Epithelial cell of esophagus (primary cell): ENCODE measurements around the gene GLB1L3.
A peak's percentile ranks its signal among the peaks of the same experiment; 100 is the strongest.

Experiments used
- DNase-seq: peaks from one replicate; pipeline ENCODE4 v3.0.0; 2010; ENCODE audit warnings: low read depth
- H3K4me3 ChIP-seq: 2 replicates; pipeline ENCODE4 v1.5.1; 2011; ENCODE audit warnings: mild to moderate bottlenecking, low read length, control low read depth
- TF ChIP-seq, protein P1 (sequence below): IDR thresholded peaks from 2 replicates; pipeline ENCODE4 v1.5.1; 2011; ENCODE audit warnings: low read depth, mild to moderate bottlenecking, low read length, control low read depth, inconsistent platforms; ENCODE audit not compliant: insufficient read depth; ENCODE audit errors: missing control alignments

Gene GLB1L3

GRCh38 chr11:134240592-134240991 is 35.6 kb upstream of the GLB1L3 start:
- DNase-seq, result no peak
- H3K4me3 ChIP-seq, result no peak overlapping the region
- TF ChIP-seq, protein P1, sequence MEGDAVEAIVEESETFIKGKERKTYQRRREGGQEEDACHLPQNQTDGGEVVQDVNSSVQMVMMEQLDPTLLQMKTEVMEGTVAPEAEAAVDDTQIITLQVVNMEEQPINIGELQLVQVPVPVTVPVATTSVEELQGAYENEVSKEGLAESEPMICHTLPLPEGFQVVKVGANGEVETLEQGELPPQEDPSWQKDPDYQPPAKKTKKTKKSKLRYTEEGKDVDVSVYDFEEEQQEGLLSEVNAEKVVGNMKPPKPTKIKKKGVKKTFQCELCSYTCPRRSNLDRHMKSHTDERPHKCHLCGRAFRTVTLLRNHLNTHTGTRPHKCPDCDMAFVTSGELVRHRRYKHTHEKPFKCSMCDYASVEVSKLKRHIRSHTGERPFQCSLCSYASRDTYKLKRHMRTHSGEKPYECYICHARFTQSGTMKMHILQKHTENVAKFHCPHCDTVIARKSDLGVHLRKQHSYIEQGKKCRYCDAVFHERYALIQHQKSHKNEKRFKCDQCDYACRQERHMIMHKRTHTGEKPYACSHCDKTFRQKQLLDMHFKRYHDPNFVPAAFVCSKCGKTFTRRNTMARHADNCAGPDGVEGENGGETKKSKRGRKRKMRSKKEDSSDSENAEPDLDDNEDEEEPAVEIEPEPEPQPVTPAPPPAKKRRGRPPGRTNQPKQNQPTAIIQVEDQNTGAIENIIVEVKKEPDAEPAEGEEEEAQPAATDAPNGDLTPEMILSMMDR, result no peak

- H3K4me3 ChIP-seq, result no peak overlapping the region
- TF ChIP-seq, protein P1, result no peak
- DNase-seq, result peak; percentile 79
These were observed 33.8 kb upstream of the GLB1L3 start for GRCh38 chr11:134242376-134242775.

DNA sequence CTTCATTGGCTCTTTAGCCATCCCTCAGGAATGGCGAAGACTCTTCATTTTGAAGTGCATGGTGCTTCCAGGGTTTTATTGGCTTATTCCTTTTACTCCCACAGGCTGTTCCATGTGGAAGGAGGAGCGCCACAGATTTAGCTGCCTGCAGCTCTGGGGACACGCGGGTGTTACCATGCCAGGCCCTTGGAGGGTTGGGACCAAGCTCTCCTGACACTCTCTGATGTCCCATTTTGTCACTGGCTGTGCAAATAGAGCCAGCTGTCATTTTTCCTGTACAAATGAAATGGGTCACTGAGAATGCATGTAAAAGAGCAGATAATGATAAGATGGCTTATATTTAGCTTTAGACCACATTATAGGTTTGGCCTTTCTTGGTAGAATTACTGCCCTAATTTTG is 32.3 kb upstream of the GLB1L3 start:
- no peak for DNase-seq
- H3K4me3 ChIP-seq, result no peak overlapping the region
- TF ChIP-seq, protein P1, result no peak

GRCh38 chr11:134244593-134244992 is 31.6 kb upstream of the GLB1L3 start:
- TF ChIP-seq, protein P1, result peak; percentile 57
- no peak overlapping the region for H3K4me3 ChIP-seq
- DNase-seq, result peak; percentile 27

- TF ChIP-seq, protein P1, result no peak
- H3K4me3 ChIP-seq, result no peak overlapping the region
- DNase-seq, result no peak
These were observed 30.7 kb upstream of the GLB1L3 start for GRCh38 chr11:134245434-134245833.

DNA sequence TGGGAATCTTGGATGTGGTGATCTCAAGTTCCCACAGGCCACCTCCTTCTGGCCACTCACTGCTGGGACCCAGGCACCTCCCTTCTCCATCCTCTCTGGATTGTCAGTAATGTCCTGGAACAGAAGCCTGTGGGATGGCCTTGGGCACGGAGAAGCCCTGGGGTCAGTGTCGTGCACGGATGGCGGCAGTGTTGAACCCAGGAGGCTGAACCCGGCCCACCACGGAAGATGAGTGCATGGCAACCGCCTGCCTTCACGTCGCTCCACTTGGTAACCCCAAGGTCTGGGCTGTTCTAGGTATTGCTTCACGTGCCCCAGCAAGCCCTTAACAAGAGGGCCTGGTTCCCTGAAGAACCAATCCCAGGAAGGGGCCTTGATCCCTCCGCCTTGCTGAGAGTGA is 30.1 kb upstream of the GLB1L3 start:
- H3K4me3 ChIP-seq, result no peak overlapping the region
- TF ChIP-seq, protein P1, result no peak
- no peak for DNase-seq

GRCh38 chr11:134246678-134247077 is 29.5 kb upstream of the GLB1L3 start:
- no peak for DNase-seq
- no peak overlapping the region for H3K4me3 ChIP-seq
- TF ChIP-seq, protein P1, result no peak
